CD14-positive monocyte (primary cell): ENCODE measurements around the gene CFL1. TPM values are rescaled to one million over a fixed set of nuclear protein-coding genes. Genes with fewer than 3 reads are reported as not detected.

Experiments
- DNase-seq, 3 donors: peaks; one replicate each; pipeline ENCODE4 v3.0.0-alpha.2; 2011 to 2022
- H2AFZ ChIP-seq: 2 replicates; pipeline ENCODE4 v1.6.0; 2012; ENCODE audit warnings: mild to moderate bottlenecking, low read depth, low read length, inconsistent platforms; ENCODE audit not compliant: insufficient read depth, poor library complexity, severe bottlenecking
- H3K27ac ChIP-seq, 2 donors: 1 replicate in 1 of 2; 2 replicates in 1 of 2; pipeline ENCODE4 v1.5.1; 2012 to 2013; ENCODE audit warnings: low read length in 2 of 2, control low read depth in 1 of 2, inconsistent platforms in 1 of 2, low read depth in 1 of 2, mild to moderate bottlenecking in 1 of 2
- H3K27me3 ChIP-seq, 2 donors: one replicate each; pipeline versions ENCODE4 v1.6.0 to v1.6.1; 2011 to 2013; ENCODE audit warnings: low read length in 2 of 2; ENCODE audit not compliant: control insufficient read depth in 2 of 2, insufficient read depth in 2 of 2
- H3K36me3 ChIP-seq, 2 donors: replicated peaks in 1 of 2; 1 replicate in 1 of 2; 2 replicates in 1 of 2; pipeline versions ENCODE4 v1.5.1 to v1.6.1; 2012 to 2013; ENCODE audit warnings: low read length in 2 of 2, control low read depth in 1 of 2, inconsistent platforms in 1 of 2, mild to moderate bottlenecking in 1 of 2; ENCODE audit not compliant: insufficient read depth in 2 of 2, control insufficient read depth in 1 of 2
- H3K4me1 ChIP-seq, 2 donors: 1 replicate in 1 of 2; 2 replicates in 1 of 2; pipeline versions ENCODE4 v1.5.1 to v1.6.1; 2012 to 2013; ENCODE audit warnings: low read length in 2 of 2, control low read depth in 1 of 2, inconsistent platforms in 1 of 2, mild to moderate bottlenecking in 1 of 2, moderate library complexity in 1 of 2; ENCODE audit not compliant: insufficient read depth in 2 of 2, control insufficient read depth in 1 of 2
- H3K4me2 ChIP-seq: replicated peaks from 2 replicates; pipeline ENCODE3; 2012; ENCODE audit warnings: low read length, moderate library complexity, mild to moderate bottlenecking; ENCODE audit not compliant: poor library complexity, severe bottlenecking; ENCODE audit errors: extremely low read depth
- H3K4me3 ChIP-seq, 3 experiments: fragments of 200-600 bp in 1 of 3; sonication (generic) in 1 of 3; replicated peaks in 1 of 3; 1 replicate in 2 of 3; 2 replicates in 1 of 3; pipeline ENCODE4 v1.5.1; 2011 to 2013; ENCODE audit warnings: low read length in 3 of 3, mild to moderate bottlenecking in 3 of 3, control low read depth in 2 of 3, low read depth in 2 of 3, inconsistent platforms in 1 of 3, moderate library complexity in 1 of 3
- H3K79me2 ChIP-seq: 2 replicates; pipeline ENCODE4 v1.6.0; 2012; ENCODE audit warnings: mild to moderate bottlenecking, control low read depth, inconsistent platforms, low read length, moderate library complexity; ENCODE audit not compliant: insufficient read depth
- H3K9ac ChIP-seq: 2 replicates; pipeline ENCODE4 v1.6.0; 2017; ENCODE audit warnings: low read length, mild to moderate bottlenecking; ENCODE audit not compliant: insufficient read depth, poor library complexity, severe bottlenecking
- H3K9me3 ChIP-seq, 2 donors: replicated peaks in 1 of 2; 1 replicate in 1 of 2; 2 replicates in 1 of 2; pipeline versions ENCODE4 v1.5.1 to v1.6.1; 2012 to 2013; ENCODE audit warnings: low read length in 2 of 2, control low read depth in 1 of 2; ENCODE audit not compliant: control insufficient read depth in 1 of 2, insufficient read depth in 1 of 2
- H4K20me1 ChIP-seq: 2 replicates; pipeline ENCODE4 v1.6.0; 2012; ENCODE audit warnings: mild to moderate bottlenecking, low read length, control low read depth, moderate library complexity; ENCODE audit not compliant: insufficient read depth
- H3K27ac Mint-ChIP-seq, 7 donors: one replicate each; pipeline ENCODE4 v1.8.0; 2020; ENCODE audit warnings: mild to moderate bottlenecking in 7 of 7, mixed read lengths in 7 of 7, moderate library complexity in 6 of 7, inconsistent platforms in 2 of 7
- H3K27me3 Mint-ChIP-seq, 3 donors: one replicate each; pipeline ENCODE4 v1.8.0; 2021 to 2022; ENCODE audit warnings: low read depth in 3 of 3, mild to moderate bottlenecking in 3 of 3, mixed read lengths in 3 of 3, moderate library complexity in 3 of 3, inconsistent platforms in 1 of 3
- H3K36me3 Mint-ChIP-seq, 2 donors: one replicate each; pipeline ENCODE4 v1.8.0; 2020; ENCODE audit warnings: mixed read lengths in 2 of 2, inconsistent platforms in 1 of 2, mild to moderate bottlenecking in 1 of 2
- H3K4me1 Mint-ChIP-seq: one replicate; pipeline ENCODE4 v1.8.0; 2020; ENCODE audit warnings: mild to moderate bottlenecking, mixed read lengths
- H3K4me3 Mint-ChIP-seq, 2 donors: one replicate each; pipeline ENCODE4 v1.8.0; 2020; ENCODE audit warnings: mild to moderate bottlenecking in 2 of 2, mixed read lengths in 2 of 2, moderate library complexity in 1 of 2
- H3K9me3 Mint-ChIP-seq, 7 donors: one replicate each; pipeline ENCODE4 v1.8.0; 2020 to 2022; ENCODE audit warnings: mixed read lengths in 7 of 7, mild to moderate bottlenecking in 6 of 7, moderate library complexity in 6 of 7, inconsistent platforms in 2 of 7
- CTCF ChIP-seq: fragments of 200-600 bp; IDR thresholded peaks from one replicate; pipeline ENCODE4 v1.8.0; 2022; ENCODE audit warnings: antibody characterized with exemption, mild to moderate bottlenecking
- WGBS: methylation state at CpG from one replicate; pipeline ENCODE4 v1.1.5; 2013; ENCODE audit warnings: missing lambda C conversion rate; ENCODE audit not compliant: insufficient coverage; 5-methylcytosine and 5-hydroxymethylcytosine counted together
- intact Hi-C, 2 donors: fragments of 100-400 bp; cut with micrococcal nuclease; formaldehyde crosslinking; loops; one replicate each; pipeline versions ENCODE4 v1.15.0 to v1.15.1; 2023
- polyA plus RNA-seq, 3 donors: library from polyadenylated mRNA; depleted of rRNA in 1 of 3; unstranded in 2 of 3; stranded (reverse) in 1 of 3; fragments of 300-500 nt in 2 of 3; fragments of >200 nt in 1 of 3; fragmentation: Illumina TruSeq in 2 of 3; gene quantifications; 1 replicate in 2 of 3; 2 replicates in 1 of 3; pipeline ENCODE4 v1.2.3, GENCODE V29; 2012 to 2021

CFL1 gene
- polyA plus RNA-seq, 3 donors: 1,281 to 2,233 (median 1,889) TPM

GRCh38 chr11:65862191-65862735 is 4.3 kb upstream of the CFL1 start:
- Histone ChIP-seq H3K79me2 (peaks cover 38% of the 10 kb centered on the region), H3K27ac (no peak overlapping the region), H3K4me3 (no peak overlapping the region), H3K27me3 (no peaks in the 10 kb centered on the region), H3K9me3 (no peaks in the 10 kb centered on the region), H3K36me3 (peaks cover 48 to 58% of the 10 kb centered on the region in 2 donors), H2AFZ (no peak overlapping the region), H4K20me1 (peaks cover 48% of the 10 kb centered on the region), H3K4me1 (peaks cover 29 to 39% of the 10 kb centered on the region in 2 donors), H3K9ac (no peak overlapping the region), H3K4me2 (no peak overlapping the region)
- Mint-ChIP-seq H3K4me1 (peaks cover 36% of the 10 kb centered on the region), H3K9me3 (peaks cover 0 to 2% (median 0%) of the 10 kb centered on the region in 7 donors), H3K27me3 (peaks cover 0 to 2% (median 1%) of the 10 kb centered on the region in 3 donors), H3K27ac (peak overlapping the region in 1 of 7 donors; percentile 43), H3K4me3 (no peak overlapping the region), H3K36me3 (peaks cover 40 to 56% of the 10 kb centered on the region in 2 donors)
- WGBS: 100% methylated on average over 3 of the region's 5 CpGs
- TF ChIP-seq CTCF: no peak
- no peak for DNase-seq
- intact Hi-C loops: no loop called here

- Histone ChIP-seq H3K4me1 (peaks cover 29 to 38% of the 10 kb centered on the region in 2 donors), H2AFZ (no peak overlapping the region), H3K27me3 (no peaks in the 10 kb centered on the region), H3K9me3 (no peaks in the 10 kb centered on the region), H3K27ac (peak overlapping the region in 1 of 2 donors; percentile 86), H3K36me3 (peaks cover 46 to 53% of the 10 kb centered on the region in 2 donors), H3K4me2 (peak overlapping the region; percentile 96), H4K20me1 (peaks cover 48% of the 10 kb centered on the region), H3K9ac (no peak overlapping the region), H3K79me2 (peaks cover 44% of the 10 kb centered on the region), H3K4me3 (peak overlapping the region in 2 of 3 experiments; percentile 92 to 98)
- DNase-seq: no peak
- H3K27ac Mint-ChIP-seq: peak overlapping the region in 3 of 7 donors; percentile 97 to 99 (median 99)
- peaks cover 0 to 2% (median 1%) of the 10 kb centered on the region in 3 donors for H3K27me3 Mint-ChIP-seq
- peaks cover 35 to 52% of the 10 kb centered on the region in 2 donors for H3K36me3 Mint-ChIP-seq
- 95% methylated on average over 7 of the region's 13 CpGs for WGBS
- peak overlapping the region; percentile 91 to 96 for H3K4me3 Mint-ChIP-seq
- intact Hi-C loops: no loop called here
- H3K4me1 Mint-ChIP-seq: peaks cover 32% of the 10 kb centered on the region
- TF ChIP-seq CTCF: no peak
- H3K9me3 Mint-ChIP-seq: peaks cover 0 to 2% (median 0%) of the 10 kb centered on the region in 7 donors
Measured at GRCh38 chr11:65861533-65862183, 3.7 kb upstream of the CFL1 start.
